CD4-positive, alpha-beta T cell (primary cell): ENCODE results near the gene DYNLRB1. TPM values are rescaled to one million over a fixed set of nuclear protein-coding genes. Genes with fewer than 3 reads are reported as not detected.

Experiments used
- ATAC-seq: fragments of 200-7000 bp; cut with Tn5 transposase; one replicate; pipeline ENCODE4 v1.10.0; 2022; ENCODE audit warnings: mild to moderate bottlenecking; ENCODE audit not compliant: poor library complexity
- CTCF ChIA-PET: fragments of 350-600 bp; sonication (Branson Sonifier 250); formaldehyde crosslinking; loops from one replicate; lab custom pipeline; 2021; ENCODE audit warnings: antibody characterized with exemption, inconsistent platforms; lab: Charles Lee
- POLR2A ChIA-PET: fragments of 350-600 bp; sonication (Branson Sonifier 250); formaldehyde crosslinking; loops from one replicate; lab custom pipeline; 2021; ENCODE audit warnings: antibody characterized with exemption, inconsistent platforms; lab: Charles Lee
- DNase-seq, 14 experiments: peaks; one replicate each; pipeline ENCODE4 v3.0.0-alpha.2; 2013 to 2020; ENCODE audit warnings: mixed read lengths in 2 of 14
- H3K27ac ChIP-seq, 2 donors: one replicate each; pipeline versions ENCODE4 v1.5.1 to v1.7.0; 2013; ENCODE audit warnings: low read length in 2 of 2, low read depth in 1 of 2, mild to moderate bottlenecking in 1 of 2
- H3K27me3 ChIP-seq, 2 experiments: 1 replicate in 1 of 2; 2 replicates in 1 of 2; pipeline versions ENCODE4 v1.6.1 to v1.7.0; 2013; ENCODE audit warnings: low read length in 2 of 2, control low read depth in 1 of 2, mild to moderate bottlenecking in 1 of 2, moderate library complexity in 1 of 2; ENCODE audit not compliant: insufficient read depth in 2 of 2, control insufficient read depth in 1 of 2
- H3K36me3 ChIP-seq: one replicate; pipeline ENCODE4 v1.6.1; 2013; ENCODE audit warnings: low read length, control low read depth; ENCODE audit not compliant: insufficient read depth
- H3K4me1 ChIP-seq: one replicate; pipeline ENCODE4 v1.6.1; 2013; ENCODE audit warnings: low read length, control low read depth; ENCODE audit not compliant: insufficient read depth
- H3K4me3 ChIP-seq: one replicate; pipeline ENCODE4 v1.5.1; 2013; ENCODE audit warnings: mild to moderate bottlenecking, low read length, moderate library complexity
- H3K9me3 ChIP-seq, 2 experiments: 1 replicate in 1 of 2; 2 replicates in 1 of 2; pipeline versions ENCODE4 v1.6.1 to v1.7.0; 2013; ENCODE audit warnings: low read length in 2 of 2, mild to moderate bottlenecking in 2 of 2, control low read depth in 1 of 2, moderate library complexity in 1 of 2; ENCODE audit not compliant: control insufficient read depth in 1 of 2, insufficient read depth in 1 of 2
- H3K27ac Mint-ChIP-seq: one replicate; pipeline ENCODE4 v1.8.0; 2020; ENCODE audit warnings: mixed read lengths
- H3K27me3 Mint-ChIP-seq: one replicate; pipeline ENCODE4 v1.8.0; 2021; ENCODE audit warnings: mixed read lengths
- H3K36me3 Mint-ChIP-seq: one replicate; pipeline ENCODE4 v1.8.0; 2021; ENCODE audit warnings: low read depth, mixed read lengths
- H3K4me1 Mint-ChIP-seq: one replicate; pipeline ENCODE4 v1.8.0; 2021; ENCODE audit warnings: low read depth, mixed read lengths
- H3K4me3 Mint-ChIP-seq: one replicate; pipeline ENCODE4 v1.8.0; 2020; ENCODE audit warnings: mild to moderate bottlenecking, mixed read lengths
- H3K9me3 Mint-ChIP-seq: one replicate; pipeline ENCODE4 v1.8.0; 2020; ENCODE audit warnings: mixed read lengths
- intact Hi-C, 2 experiments: fragments of 100-400 bp; cut with DNase I in 1 of 2; cut with micrococcal nuclease in 1 of 2; formaldehyde crosslinking; loops; one replicate each; pipeline versions ENCODE4 v1.15.1 to v1.9.0; 2023 to 2025; cut with DNase I, micrococcal nuclease
- total RNA-seq, 174 experiments: library from RNA in 2 of 174; stranded (reverse) in 2 of 174; gene quantifications; one replicate each; pipeline ENCODE4 v1.2.3 and lab custom pipeline; 2021 to 2026
- TF ChIP-seq, protein P1 (sequence below): fragments of 200-600 bp; IDR thresholded peaks from one replicate; pipeline ENCODE4 v1.8.0; 2022; ENCODE audit warnings: antibody characterized with exemption, mild to moderate bottlenecking

DYNLRB1 gene
- total RNA-seq, 2 experiments from 2014 or later: 38.3 to 40.3 TPM

DNA sequence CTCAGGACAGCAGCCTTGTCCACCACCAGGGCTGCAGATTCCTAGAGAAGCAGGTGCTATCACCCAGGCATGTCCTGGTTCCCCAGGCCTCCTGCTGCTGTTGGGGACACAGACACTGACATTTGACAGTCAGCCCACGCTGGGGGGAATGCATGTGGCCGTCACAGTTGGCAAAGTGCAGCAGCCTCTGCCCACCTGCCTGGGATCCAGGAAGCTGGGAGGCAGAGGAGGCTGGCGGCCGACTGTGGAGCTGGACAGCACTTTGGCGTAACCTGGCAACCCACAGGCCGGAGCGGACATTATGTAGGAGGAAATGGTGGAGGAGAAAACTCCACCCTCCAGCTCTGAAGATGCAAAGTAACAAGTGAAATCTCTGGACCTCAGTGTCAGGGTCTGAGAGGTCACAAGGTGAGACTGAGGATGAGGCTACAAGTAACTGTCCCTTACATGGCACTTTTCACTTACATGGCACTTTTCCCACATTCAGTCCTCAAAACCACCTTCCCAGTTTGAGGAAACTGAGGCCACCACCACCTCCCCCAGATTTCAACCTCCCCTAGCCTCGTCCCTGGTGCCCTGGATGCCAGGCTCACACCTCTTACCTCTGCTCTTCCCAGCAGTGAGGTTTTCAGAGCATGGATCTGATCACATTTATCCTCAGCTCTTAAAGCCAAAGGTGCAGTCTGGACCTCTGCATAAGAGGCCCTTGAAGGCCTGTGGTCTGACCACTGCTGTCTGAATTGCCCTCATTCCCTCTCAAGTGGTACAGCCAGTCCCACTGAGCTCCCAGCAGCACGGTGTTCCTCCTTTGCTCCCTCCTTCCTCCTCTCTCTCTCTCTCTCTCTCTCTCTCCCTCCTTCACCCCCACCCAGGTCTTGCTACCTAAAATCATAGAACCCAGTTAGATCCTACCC, 51.0 kb downstream of the DYNLRB1 start:
- peaks cover 36% of the 10 kb centered on the region for H3K36me3 Mint-ChIP-seq
- peaks cover 26% of the 10 kb centered on the region for H3K36me3 ChIP-seq
- H3K27ac Mint-ChIP-seq: no peak overlapping the region
- H3K4me3 ChIP-seq: no peak overlapping the region
- H3K4me1 ChIP-seq: peaks cover 2% of the 10 kb centered on the region
- intact Hi-C loops: no loop called here
- no peaks in the 10 kb centered on the region for H3K27me3 Mint-ChIP-seq
- DNase-seq (no peak), ATAC-seq (no peak)
- no peak overlapping the region for H3K27ac ChIP-seq
- H3K4me3 Mint-ChIP-seq: no peak overlapping the region
- TF ChIP-seq, protein P1, sequence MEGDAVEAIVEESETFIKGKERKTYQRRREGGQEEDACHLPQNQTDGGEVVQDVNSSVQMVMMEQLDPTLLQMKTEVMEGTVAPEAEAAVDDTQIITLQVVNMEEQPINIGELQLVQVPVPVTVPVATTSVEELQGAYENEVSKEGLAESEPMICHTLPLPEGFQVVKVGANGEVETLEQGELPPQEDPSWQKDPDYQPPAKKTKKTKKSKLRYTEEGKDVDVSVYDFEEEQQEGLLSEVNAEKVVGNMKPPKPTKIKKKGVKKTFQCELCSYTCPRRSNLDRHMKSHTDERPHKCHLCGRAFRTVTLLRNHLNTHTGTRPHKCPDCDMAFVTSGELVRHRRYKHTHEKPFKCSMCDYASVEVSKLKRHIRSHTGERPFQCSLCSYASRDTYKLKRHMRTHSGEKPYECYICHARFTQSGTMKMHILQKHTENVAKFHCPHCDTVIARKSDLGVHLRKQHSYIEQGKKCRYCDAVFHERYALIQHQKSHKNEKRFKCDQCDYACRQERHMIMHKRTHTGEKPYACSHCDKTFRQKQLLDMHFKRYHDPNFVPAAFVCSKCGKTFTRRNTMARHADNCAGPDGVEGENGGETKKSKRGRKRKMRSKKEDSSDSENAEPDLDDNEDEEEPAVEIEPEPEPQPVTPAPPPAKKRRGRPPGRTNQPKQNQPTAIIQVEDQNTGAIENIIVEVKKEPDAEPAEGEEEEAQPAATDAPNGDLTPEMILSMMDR: no peak
- CTCF ChIA-PET: no interaction called here
- POLR2A ChIA-PET: interaction anchor here (1.0 kb wide), 2 partner anchors 9 kb away, joined by 3 read pairs; partner anchors contain the start of gene MAP1LC3A
- no peaks in the 10 kb centered on the region for H3K9me3 ChIP-seq
- no peaks in the 10 kb centered on the region for H3K27me3 ChIP-seq
- no peaks in the 10 kb centered on the region for H3K9me3 Mint-ChIP-seq
- no peaks in the 10 kb centered on the region for H3K4me1 Mint-ChIP-seq

DNA sequence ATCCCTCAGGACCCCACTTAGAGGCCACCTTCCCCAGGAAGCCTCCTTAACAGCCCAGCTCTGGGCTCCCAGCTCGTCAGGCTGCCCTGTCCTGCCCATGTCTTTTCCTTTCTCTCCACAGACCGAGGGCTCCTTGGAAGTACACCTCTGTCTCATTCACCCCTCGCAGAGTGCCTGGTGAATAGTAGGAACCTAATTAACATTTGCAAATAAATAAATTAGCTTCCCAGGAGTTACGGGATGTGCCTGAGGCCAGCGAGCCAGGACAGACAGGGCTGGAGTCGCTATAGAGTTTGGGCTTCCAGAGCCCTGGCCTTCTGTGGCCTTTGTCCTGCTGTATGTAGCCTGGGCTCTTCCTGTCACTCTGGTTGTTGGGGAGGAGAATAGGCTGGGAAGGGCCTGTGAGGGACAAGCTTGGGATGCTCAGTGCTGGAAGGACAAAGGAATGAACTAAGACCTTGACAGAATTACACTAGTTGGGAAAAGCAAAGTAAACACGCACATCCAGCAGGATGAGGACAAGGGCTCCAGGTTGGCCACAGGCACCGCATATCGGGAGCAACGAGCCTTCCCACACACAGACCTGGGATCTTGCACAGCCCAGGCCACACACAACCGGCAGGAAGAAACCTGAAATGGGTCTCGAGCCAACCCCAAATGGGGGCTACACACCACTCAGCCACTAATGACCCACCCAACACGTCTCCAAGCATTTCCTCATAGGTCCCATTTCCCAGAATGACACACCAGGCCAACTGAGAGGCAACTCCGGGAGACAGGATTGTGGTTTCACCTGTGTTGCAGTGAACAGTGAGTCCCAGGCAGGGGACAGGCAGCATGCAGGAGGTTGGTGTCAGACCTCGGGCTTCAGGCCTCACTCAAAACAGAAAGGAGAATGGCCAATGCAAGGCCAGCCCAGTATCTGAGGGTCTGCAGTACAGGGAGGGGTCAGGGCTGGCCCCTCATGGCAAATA, 52.0 kb downstream of the DYNLRB1 start:
- no peak for ATAC-seq
- peaks cover 41% of the 10 kb centered on the region for H3K36me3 Mint-ChIP-seq
- ChIA-PET POLR2A (interaction anchor here (1.0 kb wide), 1 partner anchor 10 kb away, joined by 3 read pairs; the partner anchor contains the start of gene MAP1LC3A), CTCF (no interaction called here)
- Histone ChIP-seq H3K9me3 (no peaks in the 10 kb centered on the region), H3K4me3 (no peak overlapping the region), H3K36me3 (peaks cover 30% of the 10 kb centered on the region), H3K27ac (no peak overlapping the region), H3K4me1 (peaks cover 2% of the 10 kb centered on the region), H3K27me3 (no peaks in the 10 kb centered on the region)
- no peak overlapping the region for H3K27ac Mint-ChIP-seq
- no peaks in the 10 kb centered on the region for H3K27me3 Mint-ChIP-seq
- TF ChIP-seq, protein P1: no peak
- DNase-seq: no peak
- no peaks in the 10 kb centered on the region for H3K9me3 Mint-ChIP-seq
- H3K4me3 Mint-ChIP-seq: no peak overlapping the region
- no peaks in the 10 kb centered on the region for H3K4me1 Mint-ChIP-seq
- intact Hi-C loops: no loop called here

DNA sequence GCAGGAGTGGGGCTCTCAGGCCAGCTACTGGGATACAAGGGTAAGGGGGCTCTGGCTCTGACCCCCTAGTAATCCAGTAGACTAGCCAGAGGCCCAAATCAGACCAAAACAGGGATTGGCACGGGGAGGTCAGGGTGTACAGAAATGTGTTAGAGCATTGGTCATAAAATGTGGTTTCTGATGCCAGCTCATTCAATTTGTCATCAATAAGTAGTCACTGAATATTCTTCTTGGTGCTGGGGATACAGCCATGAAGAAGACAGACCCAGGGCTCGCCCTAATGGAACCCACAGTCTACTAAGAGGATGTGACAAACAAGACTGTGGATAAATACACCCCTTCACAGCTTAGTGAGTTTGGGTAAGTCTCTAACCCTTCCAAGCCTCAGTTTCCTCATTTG, 53.4 kb downstream of the DYNLRB1 start:
- H3K4me1 Mint-ChIP-seq: no peaks in the 10 kb centered on the region
- no peak overlapping the region for H3K4me3 ChIP-seq
- no peak overlapping the region for H3K27ac Mint-ChIP-seq
- H3K36me3 ChIP-seq: peaks cover 36% of the 10 kb centered on the region
- TF ChIP-seq, protein P1: no peak
- no peak for ATAC-seq
- no peaks in the 10 kb centered on the region for H3K9me3 Mint-ChIP-seq
- no peaks in the 10 kb centered on the region for H3K9me3 ChIP-seq
- no peaks in the 10 kb centered on the region for H3K27me3 Mint-ChIP-seq
- POLR2A ChIA-PET: no interaction called here
- H3K36me3 Mint-ChIP-seq: peaks cover 52% of the 10 kb centered on the region
- CTCF ChIA-PET: interaction anchor here (1.2 kb wide), 1 partner anchor 8 kb away, joined by 3 read pairs; no protein-coding TSS in a partner anchor
- no peaks in the 10 kb centered on the region for H3K27me3 ChIP-seq
- H3K4me3 Mint-ChIP-seq: no peak overlapping the region
- no peak overlapping the region for H3K27ac ChIP-seq
- DNase-seq: no peak
- intact Hi-C loops: no loop called here
- H3K4me1 ChIP-seq: peaks cover 2% of the 10 kb centered on the region
